Chondrocyte (in vitro differentiated cells): ENCODE data around the gene RNU6-1. TPM values are rescaled to one million over a fixed set of nuclear protein-coding genes. Genes with fewer than 3 reads are reported as not detected.

Source experiments
- DNase-seq: peaks from one replicate; pipeline ENCODE4 v3.0.0; 2021; ENCODE audit warnings: mixed read lengths, low spot score
- H3K27ac Mint-ChIP-seq: one replicate; pipeline ENCODE4 v1.8.0; 2021; ENCODE audit warnings: mild to moderate bottlenecking, moderate library complexity, mixed read lengths; ENCODE audit not compliant: unreplicated experiment
- H3K27me3 Mint-ChIP-seq: 2 replicates; pipeline ENCODE4 v1.8.0; 2021; ENCODE audit warnings: low read depth, mixed read lengths
- H3K36me3 Mint-ChIP-seq: 2 replicates; pipeline ENCODE4 v1.8.0; 2021; ENCODE audit warnings: low read depth, mixed read lengths
- H3K4me1 Mint-ChIP-seq: 2 replicates; pipeline ENCODE4 v1.8.0; 2021; ENCODE audit warnings: low read depth, mild to moderate bottlenecking, mixed read lengths
- H3K4me3 Mint-ChIP-seq: one replicate; pipeline ENCODE4 v1.8.0; 2021; ENCODE audit warnings: mild to moderate bottlenecking, moderate library complexity, mixed read lengths; ENCODE audit not compliant: unreplicated experiment
- H3K9me3 Mint-ChIP-seq: 2 replicates; pipeline ENCODE4 v1.8.0; 2021; ENCODE audit warnings: low read depth, mixed read lengths
- total RNA-seq: library from RNA; stranded (reverse); gene quantifications from 3 replicates; pipeline ENCODE4 v1.2.1, GENCODE V29; 2021
- TF ChIP-seq, protein P1 (sequence below): fragments of 200-600 bp; sonication (generic); IDR thresholded peaks from 2 replicates; pipeline ENCODE4 v1.5.0; 2021; ENCODE audit warnings: antibody characterized with exemption, mild to moderate bottlenecking, moderate library complexity

Gene RNU6-1
- total RNA-seq, 1 donor from 2014 or later: not detected

DNA sequence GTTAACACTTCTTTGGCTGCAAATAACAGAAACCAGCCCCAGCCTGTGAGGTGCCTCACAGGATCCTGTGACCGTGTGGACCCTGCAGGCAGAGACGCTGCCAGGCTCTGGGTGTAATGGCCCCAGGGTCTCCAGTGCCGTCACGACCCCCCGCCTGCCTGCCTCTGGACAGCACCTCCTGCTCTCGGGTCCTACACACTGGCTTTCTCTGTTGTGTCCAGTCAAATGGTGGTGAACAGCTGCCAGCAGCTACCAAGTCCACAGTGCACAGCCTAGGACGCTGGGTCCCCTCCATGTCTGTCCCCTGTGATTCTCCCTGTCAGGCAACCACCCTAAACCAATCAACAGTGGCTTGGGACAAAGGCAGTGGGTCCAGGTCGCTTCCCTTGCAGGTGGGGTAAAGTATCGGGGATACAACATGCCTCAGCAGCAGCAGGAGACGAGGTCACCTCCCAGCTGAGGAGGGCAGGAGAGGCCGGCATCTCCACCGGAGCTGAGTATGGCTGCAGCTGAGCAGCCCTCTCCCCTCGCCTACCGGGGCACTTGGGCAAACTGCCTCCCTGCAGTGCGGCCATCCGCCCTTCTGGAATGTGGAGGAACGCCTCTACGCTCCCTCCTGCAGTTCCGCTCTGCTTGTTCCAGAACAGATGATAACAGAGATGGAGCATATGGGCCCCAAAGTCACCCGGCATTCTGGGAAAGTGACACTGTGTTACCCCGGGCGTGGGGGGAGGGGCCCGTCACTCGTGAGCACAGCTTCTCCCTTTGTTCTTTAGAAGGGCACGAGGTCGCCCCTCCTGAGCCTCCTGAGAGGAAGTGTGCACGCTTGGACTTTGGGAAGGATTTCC is 35.6 kb downstream of the RNU6-1 start:
- no peak overlapping the region for H3K4me3 Mint-ChIP-seq
- no peak overlapping the region for H3K27ac Mint-ChIP-seq
- H3K36me3 Mint-ChIP-seq: peaks cover 9% of the 10 kb centered on the region
- no peaks in the 10 kb centered on the region for H3K27me3 Mint-ChIP-seq
- no peaks in the 10 kb centered on the region for H3K9me3 Mint-ChIP-seq
- TF ChIP-seq, protein P1, sequence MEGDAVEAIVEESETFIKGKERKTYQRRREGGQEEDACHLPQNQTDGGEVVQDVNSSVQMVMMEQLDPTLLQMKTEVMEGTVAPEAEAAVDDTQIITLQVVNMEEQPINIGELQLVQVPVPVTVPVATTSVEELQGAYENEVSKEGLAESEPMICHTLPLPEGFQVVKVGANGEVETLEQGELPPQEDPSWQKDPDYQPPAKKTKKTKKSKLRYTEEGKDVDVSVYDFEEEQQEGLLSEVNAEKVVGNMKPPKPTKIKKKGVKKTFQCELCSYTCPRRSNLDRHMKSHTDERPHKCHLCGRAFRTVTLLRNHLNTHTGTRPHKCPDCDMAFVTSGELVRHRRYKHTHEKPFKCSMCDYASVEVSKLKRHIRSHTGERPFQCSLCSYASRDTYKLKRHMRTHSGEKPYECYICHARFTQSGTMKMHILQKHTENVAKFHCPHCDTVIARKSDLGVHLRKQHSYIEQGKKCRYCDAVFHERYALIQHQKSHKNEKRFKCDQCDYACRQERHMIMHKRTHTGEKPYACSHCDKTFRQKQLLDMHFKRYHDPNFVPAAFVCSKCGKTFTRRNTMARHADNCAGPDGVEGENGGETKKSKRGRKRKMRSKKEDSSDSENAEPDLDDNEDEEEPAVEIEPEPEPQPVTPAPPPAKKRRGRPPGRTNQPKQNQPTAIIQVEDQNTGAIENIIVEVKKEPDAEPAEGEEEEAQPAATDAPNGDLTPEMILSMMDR: no peak
- peak; percentile 68 for DNase-seq
- no peaks in the 10 kb centered on the region for H3K4me1 Mint-ChIP-seq

DNA sequence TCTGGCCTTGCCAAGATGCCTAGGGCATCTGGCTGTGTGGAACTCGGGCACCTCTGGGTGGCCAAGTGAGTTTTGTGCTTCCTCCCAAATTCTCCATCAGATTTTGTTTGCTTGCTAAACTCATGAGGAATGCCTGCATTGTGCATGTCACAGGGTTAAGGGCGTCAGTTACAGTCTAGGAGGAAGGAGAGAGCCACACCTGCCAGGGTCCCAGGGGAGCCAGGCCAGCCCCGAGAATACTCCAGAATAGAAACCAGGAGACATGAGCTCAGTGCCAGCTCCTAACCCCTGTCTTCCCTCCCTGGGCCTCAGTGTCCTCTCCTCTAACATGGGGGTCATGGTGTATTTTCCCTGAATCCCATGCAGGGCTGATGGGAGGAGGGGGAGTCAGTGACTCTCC is 36.5 kb downstream of the RNU6-1 start:
- TF ChIP-seq, protein P1: no peak
- Mint-ChIP-seq H3K4me1 (no peaks in the 10 kb centered on the region), H3K27me3 (no peaks in the 10 kb centered on the region), H3K9me3 (no peaks in the 10 kb centered on the region), H3K36me3 (peaks cover 6% of the 10 kb centered on the region), H3K27ac (no peak overlapping the region), H3K4me3 (no peak overlapping the region)
- no peak for DNase-seq

DNA sequence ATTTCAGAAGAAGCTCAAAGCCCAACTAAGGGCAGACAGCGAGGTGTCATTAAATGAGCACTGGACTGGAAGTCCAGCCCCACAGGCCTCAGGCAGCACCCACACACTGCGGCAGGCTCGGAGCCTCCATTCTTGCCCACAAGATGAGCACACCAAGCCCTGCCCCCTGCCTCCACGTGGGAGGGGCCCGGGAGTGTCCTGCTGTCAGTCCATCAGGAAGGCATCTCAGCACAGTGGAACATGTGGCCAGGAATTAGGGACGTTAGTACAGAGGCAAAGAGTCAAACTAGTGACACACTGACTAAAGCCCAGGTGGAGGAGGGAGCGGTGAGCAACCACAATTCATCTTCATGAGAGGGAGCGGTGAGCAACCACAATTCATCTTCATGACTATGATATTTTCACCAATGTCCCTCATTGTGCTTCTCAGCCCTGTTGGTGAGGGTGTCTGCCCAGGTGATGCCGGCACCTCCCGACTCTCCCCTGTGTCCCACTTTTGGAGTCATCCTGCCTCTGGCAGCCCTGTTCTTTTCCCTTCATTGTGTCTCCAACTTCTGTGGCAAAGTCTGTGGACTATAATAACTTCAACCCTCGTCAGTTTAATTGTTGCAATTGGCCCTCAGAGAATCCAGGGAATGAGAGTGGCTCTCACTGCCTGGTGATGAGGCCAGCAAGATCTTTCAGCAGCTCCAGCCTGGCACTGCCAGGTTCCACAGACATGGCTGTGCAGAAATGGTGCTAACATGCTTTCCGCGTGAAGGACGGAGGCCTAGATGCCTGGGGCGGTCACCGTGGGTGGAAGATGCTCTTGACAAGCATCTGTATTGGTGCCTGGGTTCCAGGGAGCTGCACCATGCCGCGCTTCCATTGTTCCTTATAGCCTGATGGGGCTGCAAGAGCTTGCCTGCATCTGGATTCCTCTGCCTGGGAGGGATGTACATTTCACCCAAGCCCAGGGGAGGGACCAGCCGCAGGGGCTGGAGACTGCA is 37.6 kb downstream of the RNU6-1 start:
- no peaks in the 10 kb centered on the region for H3K4me1 Mint-ChIP-seq
- no peak overlapping the region for H3K27ac Mint-ChIP-seq
- peak; percentile 70 for DNase-seq
- H3K9me3 Mint-ChIP-seq: no peaks in the 10 kb centered on the region
- H3K27me3 Mint-ChIP-seq: no peaks in the 10 kb centered on the region
- TF ChIP-seq, protein P1: no peak
- no peak overlapping the region for H3K4me3 Mint-ChIP-seq
- no peaks in the 10 kb centered on the region for H3K36me3 Mint-ChIP-seq

DNA sequence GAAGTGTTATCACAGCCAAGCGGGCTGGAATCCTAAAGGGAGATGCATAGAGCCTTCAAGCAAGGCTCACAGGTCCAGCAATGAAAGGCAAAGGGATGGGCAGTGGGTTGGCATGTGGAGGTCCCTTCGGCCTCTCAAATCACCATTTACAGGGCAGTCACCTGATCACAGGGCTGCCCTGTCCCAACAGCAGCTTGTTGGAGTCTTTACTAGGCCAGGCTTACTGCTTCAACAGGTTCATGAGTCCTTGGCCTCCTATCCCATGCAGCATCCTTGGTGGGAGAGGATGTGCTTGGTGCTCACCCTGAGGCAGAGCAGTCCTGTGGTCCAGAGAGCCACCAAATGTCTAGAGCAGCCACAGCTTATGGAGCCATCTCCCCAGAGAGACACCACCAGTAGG is 38.7 kb downstream of the RNU6-1 start:
- DNase-seq: no peak
- H3K27ac Mint-ChIP-seq: no peak overlapping the region
- H3K36me3 Mint-ChIP-seq: peaks cover under 1% of the 10 kb centered on the region
- TF ChIP-seq, protein P1: no peak
- peaks cover 8% of the 10 kb centered on the region for H3K4me1 Mint-ChIP-seq
- H3K27me3 Mint-ChIP-seq: no peaks in the 10 kb centered on the region
- peaks cover 1% of the 10 kb centered on the region for H3K9me3 Mint-ChIP-seq
- H3K4me3 Mint-ChIP-seq: no peak overlapping the region

DNA sequence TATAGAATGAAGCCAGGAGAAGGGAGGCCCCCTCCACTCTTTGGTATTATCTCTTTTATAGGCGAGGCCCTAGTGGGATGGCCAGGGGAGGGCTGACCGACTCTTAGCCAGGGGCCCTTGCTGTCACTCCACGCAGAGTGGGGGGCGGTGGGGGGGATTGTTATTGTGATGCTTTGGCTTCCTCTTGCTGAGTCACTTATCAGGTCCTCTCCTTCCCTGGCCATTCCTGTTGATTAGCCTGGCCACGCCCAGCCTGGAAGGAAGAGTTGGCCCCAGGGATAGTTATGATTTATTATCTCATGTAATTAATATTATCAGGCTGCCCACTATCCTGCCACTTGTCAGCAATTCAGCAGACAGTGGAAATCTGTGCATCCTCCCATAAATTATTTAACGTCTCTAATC is 40.0 kb downstream of the RNU6-1 start:
- H3K36me3 Mint-ChIP-seq: peaks cover 9% of the 10 kb centered on the region
- DNase-seq: no peak
- no peak overlapping the region for H3K4me3 Mint-ChIP-seq
- H3K27ac Mint-ChIP-seq: no peak overlapping the region
- peaks cover 9% of the 10 kb centered on the region for H3K4me1 Mint-ChIP-seq
- TF ChIP-seq, protein P1: no peak
- H3K27me3 Mint-ChIP-seq: no peaks in the 10 kb centered on the region
- peaks cover 15% of the 10 kb centered on the region for H3K9me3 Mint-ChIP-seq
